RWPE1 (cell line): ENCODE results near the gene SH3YL1.
"Not testable (repeated sequence)": the region's sequence is repeated elsewhere in the genome, so short reads cannot be mapped to it uniquely, and the experiment has no call there.

Experiments used
- CTCF ChIA-PET: fragments of 350-600 bp; sonication (Branson Sonifier 250); formaldehyde crosslinking; extraction: SDS; loops from one replicate; lab custom pipeline; 2021; lab: Yijun Ruan, JAX
- POLR2A ChIA-PET: fragments of 400-600 bp; formaldehyde crosslinking; extraction: SDS; loops from one replicate; lab custom pipeline; 2020; ENCODE audit warnings: antibody characterized with exemption; ENCODE audit not compliant: low non-redundant PET; lab: Yijun Ruan, JAX
- DNase-seq: peaks from one replicate; pipeline ENCODE4 v3.0.0; 2012; ENCODE audit warnings: low spot score
- H3K27ac ChIP-seq: fragments of 450-650 bp; 2 replicates; pipeline ENCODE4 v1.5.1; 2017
- CTCF ChIP-seq: fragments of 450-650 bp; conservative IDR thresholded peaks from 2 replicates; pipeline ENCODE4 v1.5.1; 2017; ENCODE audit warnings: low read depth, mild to moderate bottlenecking

Gene SH3YL1

GRCh38 chr2:175880-176820 lies 87.7 kb downstream of the SH3YL1 start:
- TF ChIP-seq CTCF, result no peak
- DNase-seq, result no peak
- H3K27ac ChIP-seq, result no peak overlapping the region
- ChIA-PET POLR2A (no interaction called here), CTCF (no interaction called here)

DNA sequence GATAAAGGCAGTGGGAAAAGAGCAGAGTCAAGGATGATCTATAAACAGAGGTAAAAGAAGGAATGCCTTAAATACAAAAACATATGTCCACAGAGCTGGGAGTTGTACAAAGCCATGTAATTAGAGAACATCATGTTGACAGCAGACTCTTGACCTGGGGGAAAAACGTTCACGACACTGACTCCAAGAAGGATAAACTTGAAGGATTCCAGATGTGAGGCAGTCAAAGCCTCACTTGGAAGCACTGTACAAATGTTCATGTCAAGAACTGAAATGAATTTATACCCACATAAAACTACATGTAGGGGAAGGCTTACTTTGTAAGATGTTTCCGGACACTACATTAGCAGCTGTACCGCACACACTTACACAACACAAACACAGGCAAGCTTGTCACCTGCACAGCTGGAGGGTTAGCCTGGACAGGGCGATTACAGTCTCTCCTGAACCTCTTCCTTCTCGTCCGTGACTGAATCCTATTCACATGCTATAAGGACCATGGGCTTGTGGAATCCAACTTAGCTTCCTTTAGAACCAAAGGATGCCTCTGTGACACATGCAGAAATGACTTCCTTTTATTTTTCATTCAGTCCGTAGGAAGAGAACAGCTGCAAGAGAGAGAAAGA lies 88.6 kb downstream of the SH3YL1 start:
- no peak overlapping the region for H3K27ac ChIP-seq
- ChIA-PET POLR2A (no interaction called here), CTCF (no interaction called here)
- DNase-seq, result no peak
- TF ChIP-seq CTCF, result no peak

DNA sequence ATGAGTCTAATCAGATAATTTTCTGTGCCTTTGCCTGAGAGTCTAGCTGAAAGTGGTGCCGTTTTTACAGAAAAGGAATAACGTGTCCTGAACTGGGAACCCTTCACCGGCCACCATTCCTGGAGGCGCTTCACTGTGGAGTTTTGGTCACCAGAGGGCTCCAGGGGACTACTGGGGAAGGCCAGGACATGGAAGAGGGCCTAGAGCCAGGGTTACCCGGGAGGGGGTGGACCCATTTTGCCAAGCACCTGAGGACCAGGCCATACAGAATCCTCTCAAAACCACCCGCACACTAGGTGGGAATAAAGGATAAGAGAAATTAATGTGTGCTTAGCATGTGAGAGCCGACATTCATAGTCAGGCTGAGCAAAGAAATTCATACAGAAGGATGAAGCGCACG lies 91.7 kb downstream of the SH3YL1 start:
- DNase-seq, CTCF ChIA-PET, POLR2A ChIA-PET, H3K27ac ChIP-seq: not testable (repeated sequence)

- no peak overlapping the region for H3K27ac ChIP-seq
- DNase-seq, result no peak
- no peak for TF ChIP-seq CTCF
- POLR2A ChIA-PET, result no interaction called here
- CTCF ChIA-PET, result no interaction called here
These were observed 94.1 kb downstream of the SH3YL1 start for GRCh38 chr2:169741-170140.
